GM12878 (cell line): ENCODE measurements around the gene PMAIP1. TPM values are rescaled to one million over a fixed set of nuclear protein-coding genes. Genes with fewer than 3 reads are reported as not detected.

Experiments
- ATAC-seq: fragments of 200-7000 bp; cut with Tn5 transposase; 3 replicates; pipeline ENCODE4 v1.9.1; 2020; ENCODE audit warnings: mild to moderate bottlenecking, moderate library complexity
- BruUV-seq: library from RNA; stranded (reverse); fragments of 400-500 nt; replicated peaks from 2 replicates; lab custom pipeline; 2021; lab: Mats Ljungman, UMichigan
- CTCF ChIA-PET: fragments of 300-600 bp; sonication (Branson Sonifier 250); formaldehyde crosslinking; extraction: SDS; loops from one replicate; lab custom pipeline; 2021; ENCODE audit warnings: inconsistent platforms; lab: Yijun Ruan, JAX
- POLR2A ChIA-PET: fragments of 350-600 bp; formaldehyde crosslinking; extraction: SDS; loops from one replicate; lab custom pipeline; 2021; ENCODE audit warnings: inconsistent platforms; lab: Charles Lee
- RAD21 ChIA-PET: fragments of 300-600 bp; sonication (Branson Sonifier 250); formaldehyde crosslinking; loops from one replicate; lab custom pipeline; 2023; ENCODE audit warnings: antibody characterized with exemption; ENCODE audit not compliant: unreplicated experiment; lab: Charles Lee
- SMC1A ChIA-PET: fragments of 300-600 bp; sonication (Branson Sonifier 250); formaldehyde crosslinking; loops from one replicate; lab custom pipeline; 2023; ENCODE audit not compliant: unreplicated experiment, uncharacterized antibody; lab: Charles Lee
- DNase-seq: peaks from one replicate; pipeline ENCODE4 v3.0.0-alpha.2; 2011; ENCODE audit warnings: low read depth, low spot score
- FAIRE-seq: peaks from 3 replicates; lab custom pipeline; 2011; peaks lifted over from hg19 to GRCh38; lab: Jason Lieb, UNC
- H2AFZ ChIP-seq: 2 replicates; pipeline ENCODE4 v1.6.0; 2011; ENCODE audit warnings: low read depth, low read length, control low read depth; ENCODE audit not compliant: control insufficient read depth
- H3K27ac ChIP-seq: 2 replicates; pipeline ENCODE4 v1.5.1; 2011; ENCODE audit warnings: control low read depth; ENCODE audit not compliant: control insufficient read depth, insufficient read depth
- H3K27me3 ChIP-seq, 2 experiments: replicated peaks in 1 of 2; 2 replicates each; pipeline versions ENCODE4 v1.6.0 to v1.6.1; 2011; ENCODE audit warnings: low read length in 1 of 2; ENCODE audit not compliant: control insufficient read depth in 2 of 2, insufficient read depth in 2 of 2
- H3K36me3 ChIP-seq, 2 experiments: 2 replicates each; pipeline ENCODE4 v1.5.1; 2011; ENCODE audit warnings: low read length in 1 of 2; ENCODE audit not compliant: control insufficient read depth in 2 of 2, insufficient read depth in 2 of 2
- H3K4me1 ChIP-seq: 2 replicates; pipeline ENCODE4 v1.6.1; 2011; ENCODE audit warnings: mild to moderate bottlenecking, low read length, moderate library complexity, mixed read lengths; ENCODE audit not compliant: control insufficient read depth, insufficient read depth
- H3K4me2 ChIP-seq: 2 replicates; pipeline ENCODE4 v1.6.0; 2011; ENCODE audit warnings: control low read depth; ENCODE audit not compliant: control insufficient read depth, insufficient read depth
- H3K4me3 ChIP-seq: fragments of 200-600 bp; sonication (generic); 2 replicates; pipeline ENCODE4 v1.5.1; 2016
- H3K79me2 ChIP-seq: 2 replicates; pipeline ENCODE4 v1.6.0; 2011; ENCODE audit warnings: low read length; ENCODE audit not compliant: control insufficient read depth, insufficient read depth
- H3K9ac ChIP-seq: 2 replicates; pipeline ENCODE4 v1.8.0; 2011; ENCODE audit warnings: low read length, control low read depth, mixed read lengths; ENCODE audit not compliant: control insufficient read depth, insufficient read depth
- H3K9me3 ChIP-seq: replicated peaks from 3 replicates; pipeline ENCODE4 v1.5.1; 2011; ENCODE audit warnings: mild to moderate bottlenecking, low read length; ENCODE audit not compliant: control insufficient read depth, insufficient read depth
- H4K20me1 ChIP-seq: 2 replicates; pipeline ENCODE4 v1.6.0; 2011; ENCODE audit not compliant: control insufficient read depth, insufficient read depth
- BCLAF1 ChIP-seq: fragments of 450-650 bp; IDR thresholded peaks from 2 replicates; pipeline ENCODE4 v1.6.1; 2017; ENCODE audit warnings: antibody characterized with exemption, mild to moderate bottlenecking, moderate library complexity
- PKNOX1 ChIP-seq: fragments of 450-650 bp; IDR thresholded peaks from 2 replicates; pipeline ENCODE4 v1.6.1; 2016; ENCODE audit warnings: mild to moderate bottlenecking
- STAT1 ChIP-seq: fragments of 450-650 bp; conservative IDR thresholded peaks from 2 replicates; pipeline ENCODE4 v1.6.1; 2014; ENCODE audit warnings: antibody characterized with exemption, mild to moderate bottlenecking
- SUZ12 ChIP-seq: fragments of 200-600 bp; sonication (generic); IDR thresholded peaks from one replicate; pipeline ENCODE4 v1.6.1; 2018; ENCODE audit warnings: antibody characterized with exemption, mild to moderate bottlenecking; ENCODE audit not compliant: unreplicated experiment
- ZBTB33 ChIP-seq: fragments of 450-650 bp; IDR thresholded peaks from 2 replicates; pipeline ENCODE4 v1.6.1; 2017; ENCODE audit warnings: mild to moderate bottlenecking
- WGBS: methylation state at CpG from one replicate; pipeline ENCODE4 v1.1.6; 2016; ENCODE audit warnings: low lambda C conversion rate; ENCODE audit not compliant: insufficient replicate concordance, insufficient coverage; ENCODE audit errors: missing lambda C conversion rate; 5-methylcytosine and 5-hydroxymethylcytosine counted together
- in situ Hi-C: fragments of 300-500 bp; cut with MboI; formaldehyde crosslinking; loops from 9 replicates; pipeline ENCODE4 v1.14.3; 2018; ENCODE audit warnings: mixed read lengths
- intact Hi-C: fragments of 100-400 bp; cut with micrococcal nuclease; formaldehyde crosslinking; loops from one replicate; pipeline ENCODE4 v1.14.2; 2022; ENCODE audit not compliant: unreplicated experiment
- polyA plus RNA-seq, 11 experiments: library from polyadenylated mRNA; depleted of rRNA in 4 of 11; unstranded in 6 of 11; stranded (reverse) in 5 of 11; fragments of >200 nt; fragmentation: Nextera tagmentation in 4 of 11; fragmentation: Illumina TruSeq in 1 of 11; extraction: Ambion mirVana in 4 of 11; extraction: Trizol in 1 of 11; gene quantifications; 1 replicate in 1 of 11; 2 replicates in 10 of 11; pipeline versions ENCODE4 v1.2.1 to v1.2.3, GENCODE V29; 2011 to 2016; ENCODE audit warnings: inconsistent platforms in 2 of 11, missing spikeins in 2 of 11, low read depth in 1 of 11
- total RNA-seq, 4 experiments: library from RNA; depleted of rRNA in 3 of 4; stranded (reverse); fragments of >200 nt in 3 of 4; fragmentation: Illumina TruSeq in 1 of 4; extraction: Trizol in 1 of 4; gene quantifications; 2 replicates each; pipeline versions ENCODE4 v1.2.1 to v1.2.3, GENCODE V29; 2013 to 2021
- TF ChIP-seq, protein P1 (sequence below): fragments of 450-650 bp; IDR thresholded peaks from 2 replicates; pipeline ENCODE4 v1.6.1; 2016; ENCODE audit warnings: mild to moderate bottlenecking
- TF ChIP-seq, protein P2 (sequence below): IDR thresholded peaks from 2 replicates; pipeline ENCODE4 v1.6.1; 2012; ENCODE audit warnings: low read depth, low read length, improper control_type of control experiment

Gene PMAIP1
- total and polyA plus RNA-seq, 10 of the 15 experiments (the other 5 are each of a cell fraction or from before 2014, with no cell fraction given): 74.0 to 219 (median 112) TPM

- no peak for FAIRE-seq
- CTCF ChIA-PET: interaction anchor here (1.0 to 3.4 kb wide), 7 partner anchors 8 to 89 kb away, joined by 3 to 16 read pairs (median 10); no protein-coding TSS in a partner anchor
Measured at GRCh38 chr18:59926131-59926530, 26.3 kb downstream of the PMAIP1 start.

More at GRCh38 chr18:59926131-59926530, 26.3 kb downstream of the PMAIP1 start:
- intact Hi-C loops: no loop called here
- BruUV-seq: no TSS peak
- no peak for ATAC-seq
- Histone ChIP-seq H2AFZ (no peak overlapping the region; the same call in 1 of the 2 replicates), H3K4me3 (no peak overlapping the region; the same call in 1 of the 2 replicates), H3K9me3 (no peaks in the 10 kb centered on the region), H3K79me2 (no peaks in the 10 kb centered on the region), H4K20me1 (no peaks in the 10 kb centered on the region), H3K27ac (peak overlapping the region; percentile 93), H3K4me1 (peaks cover 61% of the 10 kb centered on the region), H3K4me2 (peak overlapping the region; percentile 1; the same call in 1 of the 2 replicates), H3K27me3 (no peaks in the 10 kb centered on the region), H3K9ac (peak overlapping the region; percentile 45; the same call in 1 of the 2 replicates), H3K36me3 (no peaks in the 10 kb centered on the region)
- SMC1A ChIA-PET: interaction anchor here (1.4 to 12.8 kb wide), 10 partner anchors 8 to 88 kb away, joined by 4 to 289 read pairs (median 26); no protein-coding TSS in a partner anchor
- no peak for DNase-seq
- POLR2A ChIA-PET: interaction anchor here (1.5 to 3.6 kb wide), 5 partner anchors 7 to 41 kb away, joined by 5 to 28 read pairs (median 8); no protein-coding TSS in a partner anchor
- WGBS: 98% methylated on average over 5 of the region's 5 CpGs
- in situ Hi-C loops: no loop called here
- RAD21 ChIA-PET: interaction anchor here (1.2 to 8.9 kb wide), 10 partner anchors 8 to 92 kb away, joined by 4 to 187 read pairs (median 9); no protein-coding TSS in a partner anchor
- TF ChIP-seq PKNOX1 (no peak), BCLAF1 (no peak), SUZ12 (no peak), ZBTB33 (no peak), STAT1 (no peak)
- TF ChIP-seq, protein P1, sequence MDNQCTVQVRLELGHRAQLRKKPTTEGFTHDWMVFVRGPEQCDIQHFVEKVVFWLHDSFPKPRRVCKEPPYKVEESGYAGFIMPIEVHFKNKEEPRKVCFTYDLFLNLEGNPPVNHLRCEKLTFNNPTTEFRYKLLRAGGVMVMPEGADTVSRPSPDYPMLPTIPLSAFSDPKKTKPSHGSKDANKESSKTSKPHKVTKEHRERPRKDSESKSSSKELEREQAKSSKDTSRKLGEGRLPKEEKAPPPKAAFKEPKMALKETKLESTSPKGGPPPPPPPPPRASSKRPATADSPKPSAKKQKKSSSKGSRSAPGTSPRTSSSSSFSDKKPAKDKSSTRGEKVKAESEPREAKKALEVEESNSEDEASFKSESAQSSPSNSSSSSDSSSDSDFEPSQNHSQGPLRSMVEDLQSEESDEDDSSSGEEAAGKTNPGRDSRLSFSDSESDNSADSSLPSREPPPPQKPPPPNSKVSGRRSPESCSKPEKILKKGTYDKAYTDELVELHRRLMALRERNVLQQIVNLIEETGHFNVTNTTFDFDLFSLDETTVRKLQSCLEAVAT: no peak
- TF ChIP-seq, protein P2, sequence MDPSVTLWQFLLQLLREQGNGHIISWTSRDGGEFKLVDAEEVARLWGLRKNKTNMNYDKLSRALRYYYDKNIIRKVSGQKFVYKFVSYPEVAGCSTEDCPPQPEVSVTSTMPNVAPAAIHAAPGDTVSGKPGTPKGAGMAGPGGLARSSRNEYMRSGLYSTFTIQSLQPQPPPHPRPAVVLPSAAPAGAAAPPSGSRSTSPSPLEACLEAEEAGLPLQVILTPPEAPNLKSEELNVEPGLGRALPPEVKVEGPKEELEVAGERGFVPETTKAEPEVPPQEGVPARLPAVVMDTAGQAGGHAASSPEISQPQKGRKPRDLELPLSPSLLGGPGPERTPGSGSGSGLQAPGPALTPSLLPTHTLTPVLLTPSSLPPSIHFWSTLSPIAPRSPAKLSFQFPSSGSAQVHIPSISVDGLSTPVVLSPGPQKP: no peak
